Measurements from ENCODE around the gene ERBB4.
A peak's percentile ranks its signal among the peaks of the same experiment; 100 is the strongest.

The ERBB4 gene

DNA sequence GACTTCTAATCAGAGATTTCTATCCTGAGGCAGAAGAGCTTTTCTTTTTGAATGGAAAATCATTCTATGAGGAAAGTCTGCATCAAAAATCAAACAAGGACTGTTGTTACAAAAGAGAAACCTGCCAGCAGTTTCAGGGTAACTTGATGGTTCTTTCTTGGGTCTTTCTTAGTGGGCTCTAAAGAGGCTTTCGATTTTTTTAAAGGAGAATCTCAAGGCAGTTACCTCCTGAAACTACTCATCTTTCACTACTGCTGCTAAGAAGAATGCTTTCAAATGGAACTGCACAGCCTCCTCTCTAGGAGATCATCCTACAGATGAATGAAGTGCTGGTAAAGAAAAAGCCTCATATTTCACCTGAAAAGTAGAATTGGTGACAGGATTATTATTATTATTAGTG is 272.3 kb downstream of the ERBB4 start:
- no peak for DNase-seq (ENCODE audit: low read depth)
- no peak overlapping the region for H3K4me3 ChIP-seq (ENCODE audit: control insufficient read depth, low read depth, low read length)
- TF ChIP-seq, protein P1, sequence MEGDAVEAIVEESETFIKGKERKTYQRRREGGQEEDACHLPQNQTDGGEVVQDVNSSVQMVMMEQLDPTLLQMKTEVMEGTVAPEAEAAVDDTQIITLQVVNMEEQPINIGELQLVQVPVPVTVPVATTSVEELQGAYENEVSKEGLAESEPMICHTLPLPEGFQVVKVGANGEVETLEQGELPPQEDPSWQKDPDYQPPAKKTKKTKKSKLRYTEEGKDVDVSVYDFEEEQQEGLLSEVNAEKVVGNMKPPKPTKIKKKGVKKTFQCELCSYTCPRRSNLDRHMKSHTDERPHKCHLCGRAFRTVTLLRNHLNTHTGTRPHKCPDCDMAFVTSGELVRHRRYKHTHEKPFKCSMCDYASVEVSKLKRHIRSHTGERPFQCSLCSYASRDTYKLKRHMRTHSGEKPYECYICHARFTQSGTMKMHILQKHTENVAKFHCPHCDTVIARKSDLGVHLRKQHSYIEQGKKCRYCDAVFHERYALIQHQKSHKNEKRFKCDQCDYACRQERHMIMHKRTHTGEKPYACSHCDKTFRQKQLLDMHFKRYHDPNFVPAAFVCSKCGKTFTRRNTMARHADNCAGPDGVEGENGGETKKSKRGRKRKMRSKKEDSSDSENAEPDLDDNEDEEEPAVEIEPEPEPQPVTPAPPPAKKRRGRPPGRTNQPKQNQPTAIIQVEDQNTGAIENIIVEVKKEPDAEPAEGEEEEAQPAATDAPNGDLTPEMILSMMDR (conservative IDR thresholded peaks at IDR 0.05; ENCODE audit: control insufficient read depth, insufficient read depth, low read depth, low read length) = no peak

GRCh38 chr2:212265777-212266176 is 272.8 kb downstream of the ERBB4 start:
- H3K4me3 ChIP-seq (ENCODE audit: control insufficient read depth, low read depth, low read length) = no peak overlapping the region
- TF ChIP-seq, protein P1 (conservative IDR thresholded peaks at IDR 0.05; ENCODE audit: control insufficient read depth, insufficient read depth, low read depth, low read length) = no peak
- DNase-seq (ENCODE audit: low read depth) = no peak

- H3K4me3 ChIP-seq (ENCODE audit: control insufficient read depth, low read depth, low read length) = no peak overlapping the region
- no peak for DNase-seq (ENCODE audit: low read depth)
- TF ChIP-seq, protein P1 (conservative IDR thresholded peaks at IDR 0.05; ENCODE audit: control insufficient read depth, insufficient read depth, low read depth, low read length) = no peak
Measured at GRCh38 chr2:212264187-212264586, 274.4 kb downstream of the ERBB4 start.

DNA sequence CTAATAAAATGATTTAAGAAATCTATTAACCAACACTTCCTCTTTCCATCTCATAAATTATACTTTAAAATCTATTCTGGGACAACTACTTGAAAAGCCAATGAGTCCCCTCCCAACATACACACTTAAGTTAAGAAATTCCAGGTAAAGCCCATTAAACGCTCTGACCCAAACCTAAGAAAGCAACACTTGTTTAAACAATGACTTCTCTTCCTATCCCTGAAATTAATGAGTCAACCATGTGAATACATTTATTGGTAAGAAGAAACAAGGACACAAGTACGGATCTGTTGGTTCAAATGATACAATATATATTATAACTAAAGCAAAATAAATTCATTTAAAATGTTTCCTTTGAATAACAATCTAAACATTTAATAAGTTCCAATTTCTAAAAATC is 279.4 kb downstream of the ERBB4 start:
- no peak overlapping the region for H3K4me3 ChIP-seq (ENCODE audit: control insufficient read depth, low read depth, low read length)
- DNase-seq (ENCODE audit: low read depth) = no peak
- TF ChIP-seq, protein P1 (conservative IDR thresholded peaks at IDR 0.05; ENCODE audit: control insufficient read depth, insufficient read depth, low read depth, low read length) = no peak

DNA sequence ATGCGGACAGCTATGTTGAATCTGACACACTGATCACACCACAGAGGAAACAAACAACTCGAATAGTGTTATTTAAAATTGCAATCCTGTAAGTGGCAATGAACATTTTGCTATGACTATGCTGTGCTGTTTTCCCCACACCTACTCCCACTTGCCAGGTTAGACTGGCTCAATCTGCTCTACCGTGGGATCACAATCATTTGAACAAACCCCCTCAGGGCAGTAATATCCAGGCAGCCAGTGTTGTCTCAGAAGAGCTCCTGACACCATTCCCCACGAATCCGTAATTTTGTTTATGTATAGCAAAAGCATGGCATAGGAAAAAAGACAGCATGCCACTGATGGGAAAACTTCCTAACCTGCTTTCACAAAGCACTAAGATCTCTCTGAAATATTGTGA is 284.3 kb downstream of the ERBB4 start:
- DNase-seq (ENCODE audit: low read depth) = no peak
- TF ChIP-seq, protein P1 (conservative IDR thresholded peaks at IDR 0.05; ENCODE audit: control insufficient read depth, insufficient read depth, low read depth, low read length) = no peak
- H3K4me3 ChIP-seq (ENCODE audit: control insufficient read depth, low read depth, low read length) = no peak overlapping the region

GRCh38 chr2:212249451-212249850 is 289.2 kb downstream of the ERBB4 start:
- TF ChIP-seq, protein P1 (conservative IDR thresholded peaks at IDR 0.05; ENCODE audit: control insufficient read depth, insufficient read depth, low read depth, low read length) = peak; percentile 46
- H3K4me3 ChIP-seq (ENCODE audit: control insufficient read depth, low read depth, low read length) = no peak overlapping the region
- DNase-seq (ENCODE audit: low read depth) = peak; percentile 37

- DNase-seq (ENCODE audit: low read depth) = no peak
- TF ChIP-seq, protein P1 (conservative IDR thresholded peaks at IDR 0.05; ENCODE audit: control insufficient read depth, insufficient read depth, low read depth, low read length) = no peak
Measured at GRCh38 chr2:212245880-212246279, 292.7 kb downstream of the ERBB4 start.

More at GRCh38 chr2:212245880-212246279, 292.7 kb downstream of the ERBB4 start:
- H3K4me3 ChIP-seq (ENCODE audit: control insufficient read depth, low read depth, low read length) = no peak overlapping the region
